ENCODE data around the gene LHX4.

The LHX4 gene

DNA sequence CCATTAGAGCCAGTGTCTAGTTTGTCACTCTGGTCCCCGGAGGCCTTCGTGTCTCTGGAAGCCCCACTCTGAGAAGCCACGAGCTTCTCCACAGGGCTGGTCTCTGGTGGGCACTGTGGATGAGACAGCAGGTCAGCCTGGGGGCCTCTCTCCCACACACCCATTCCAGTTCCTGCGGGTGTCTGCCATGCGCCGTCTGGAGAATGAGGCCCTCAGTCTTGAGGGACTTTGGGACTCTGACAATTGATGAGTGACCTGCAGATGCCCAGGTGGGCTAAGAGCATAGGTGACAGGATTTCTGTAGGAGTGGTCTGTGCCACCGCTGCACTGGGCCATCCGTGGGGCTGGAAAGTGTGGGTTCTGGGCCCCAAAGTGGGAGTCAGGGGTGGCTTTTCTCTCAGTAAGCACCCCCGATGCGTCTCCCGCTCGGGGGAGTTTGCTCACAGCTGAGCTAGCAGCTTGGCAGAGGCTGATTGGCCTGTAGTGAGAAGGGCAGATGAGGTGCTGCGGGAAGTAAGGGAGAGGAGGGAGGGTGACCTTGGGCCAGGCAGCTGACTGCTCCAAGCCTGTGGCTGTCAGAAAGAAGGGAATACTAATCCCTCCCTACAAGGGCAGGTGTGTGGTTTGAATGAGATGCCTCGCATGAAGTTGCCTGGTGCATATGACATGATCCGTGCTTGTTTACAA, 26.4 kb downstream of the LHX4 start:
- DNase-seq (ENCODE audit: low read depth in 2 of 3, low spot score in 1 of 3) = no peak

DNA sequence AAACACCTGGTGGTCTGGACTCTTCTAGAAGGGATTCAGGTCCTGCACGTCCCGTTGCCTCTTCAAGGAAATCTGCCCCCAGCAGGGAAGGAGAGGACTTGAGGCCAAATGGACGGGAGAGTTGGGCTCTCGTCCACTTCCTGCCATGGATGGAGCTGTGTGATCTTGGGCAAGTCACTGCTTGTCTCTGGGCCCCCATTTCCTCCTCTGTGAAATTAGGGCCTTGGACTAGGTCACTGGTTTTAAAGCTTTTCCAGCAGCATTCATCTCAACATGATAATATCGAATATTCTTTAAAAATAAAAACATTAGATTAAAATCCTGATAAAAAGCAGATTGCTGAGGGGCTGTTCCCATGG, 26.9 kb downstream of the LHX4 start:
- DNase-seq (ENCODE audit: low read depth in 2 of 3, low spot score in 1 of 3) = no peak

DNA sequence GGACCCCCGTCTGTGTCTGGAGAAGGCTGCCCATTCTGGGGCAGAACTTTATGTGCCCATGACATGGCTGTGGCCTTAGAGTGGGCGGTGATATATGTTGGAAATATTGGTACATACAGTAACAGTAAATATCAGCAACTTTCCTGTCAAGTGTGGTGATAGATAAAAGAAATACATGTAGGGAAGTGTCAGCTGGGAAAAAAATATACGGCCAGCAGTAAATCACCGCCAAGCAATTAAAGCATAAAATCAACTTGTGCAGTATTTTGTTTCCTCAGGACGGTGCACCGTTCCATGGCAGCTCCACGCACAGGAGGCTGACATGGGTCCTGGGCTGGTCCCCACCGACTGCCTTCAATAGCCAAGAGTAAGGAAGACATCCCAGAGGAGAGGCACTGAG, 27.4 kb downstream of the LHX4 start:
- no peak for DNase-seq (ENCODE audit: low read depth in 2 of 3, low spot score in 1 of 3)

DNA sequence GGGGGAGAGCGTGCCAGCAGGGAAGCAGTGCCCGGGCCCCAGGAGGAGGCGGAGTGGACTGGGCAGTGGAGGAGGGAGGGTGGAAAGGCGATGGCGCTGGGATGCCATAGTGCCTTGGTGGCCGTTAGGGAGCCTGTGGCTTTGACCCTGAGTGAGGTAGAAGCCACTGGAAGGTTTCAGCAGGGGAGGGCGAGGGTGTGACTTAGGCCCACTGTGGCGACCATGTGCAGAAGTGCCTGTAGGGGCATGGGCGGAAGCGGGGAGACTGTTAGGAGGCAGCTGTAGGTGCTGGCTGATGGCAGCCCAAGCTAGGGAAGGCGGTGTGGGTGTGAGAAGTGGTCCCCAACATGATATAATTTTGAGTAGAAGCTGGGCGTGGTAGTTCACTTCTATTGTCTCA, 28.2 kb downstream of the LHX4 start:
- no peak for DNase-seq (ENCODE audit: low read depth in 2 of 3, low spot score in 1 of 3)

DNA sequence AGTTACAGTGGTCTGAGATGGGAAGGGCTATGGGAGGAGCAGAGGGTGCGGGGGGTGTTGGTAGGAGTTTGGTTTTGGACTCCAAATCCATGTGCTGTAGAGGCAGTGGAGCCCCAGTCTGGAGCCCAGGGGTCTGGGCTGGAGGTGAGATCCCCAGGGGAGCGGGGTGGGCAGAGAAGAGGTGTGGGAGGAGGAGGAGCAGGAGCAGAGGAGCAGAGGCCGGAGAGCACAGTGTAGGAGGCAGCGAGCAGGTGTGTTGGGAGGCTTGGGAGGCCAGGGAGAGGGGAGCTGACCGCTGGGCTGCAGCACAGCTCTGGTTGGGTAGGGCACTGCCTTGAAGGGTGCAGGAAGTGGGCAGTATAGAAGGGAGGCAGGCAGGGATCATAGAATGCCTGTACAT, 28.9 kb downstream of the LHX4 start:
- DNase-seq (ENCODE audit: low read depth in 2 of 3, low spot score in 1 of 3) = no peak

DNA sequence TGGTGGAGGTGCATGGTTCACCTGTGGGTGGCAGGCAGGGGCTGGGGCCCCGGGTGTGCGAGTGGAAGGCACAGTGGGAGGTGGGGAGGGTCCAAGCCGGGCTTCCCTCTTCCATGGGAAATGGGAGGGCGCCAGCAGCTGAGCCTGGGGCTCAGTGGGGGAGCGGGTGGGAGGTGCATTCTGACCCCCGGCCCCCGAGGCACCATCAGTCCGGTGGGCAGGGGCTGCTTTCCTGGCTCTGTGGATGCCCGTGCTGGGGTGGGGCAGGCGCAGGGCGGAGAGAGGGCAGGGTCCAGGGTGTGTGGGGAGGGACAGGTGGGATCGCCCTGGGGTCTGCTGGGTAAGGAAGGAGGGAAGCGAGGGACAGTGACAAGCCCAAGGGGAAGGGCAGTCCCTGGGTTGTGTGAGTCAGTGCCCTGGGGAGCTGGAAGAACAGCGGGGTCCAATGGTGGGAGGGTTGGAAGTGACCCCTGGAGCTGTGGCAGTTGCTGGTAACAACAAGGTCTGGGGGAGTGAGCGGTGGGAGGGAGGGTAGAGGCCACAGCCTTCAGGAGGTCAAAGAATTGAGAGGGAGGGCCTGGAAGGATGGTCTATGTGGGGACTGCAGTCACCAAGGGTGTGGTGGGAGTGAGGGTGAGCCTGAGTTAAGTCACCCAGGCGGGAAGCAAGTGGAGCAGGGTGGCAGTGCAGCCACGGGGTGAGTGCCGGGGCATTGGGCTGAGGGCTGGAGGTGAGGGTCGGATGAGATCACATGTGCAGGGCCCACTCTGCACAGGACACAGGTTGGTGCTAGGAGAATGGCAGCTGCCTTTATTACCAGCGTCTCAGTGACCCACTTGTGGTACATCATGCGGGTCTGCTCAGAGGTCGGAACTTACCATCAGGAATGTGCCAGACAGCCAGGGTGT, 29.6 kb downstream of the LHX4 start:
- no peak for DNase-seq (ENCODE audit: low read depth in 2 of 3, low spot score in 1 of 3)

DNA sequence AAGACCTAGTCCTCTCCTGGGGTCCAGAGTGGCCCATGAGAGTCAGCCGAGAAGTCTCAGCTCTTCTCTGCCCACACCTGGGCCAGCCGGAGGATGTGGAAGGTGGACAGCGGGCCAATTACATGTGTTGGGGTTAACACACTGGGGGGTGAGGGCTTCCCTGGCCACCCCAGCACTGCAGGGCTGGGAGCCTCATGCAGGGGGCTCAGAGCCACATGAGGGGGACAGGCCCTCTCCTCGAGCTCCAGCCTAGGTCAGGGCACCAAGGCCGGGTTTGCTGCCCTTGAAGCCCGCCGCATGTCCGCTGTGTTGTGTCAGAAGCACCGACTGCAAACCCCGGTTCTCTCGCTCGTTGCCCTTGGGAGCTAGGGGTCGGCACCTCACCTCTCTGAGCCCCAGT, 30.5 kb downstream of the LHX4 start:
- no peak for DNase-seq (ENCODE audit: low read depth in 2 of 3, low spot score in 1 of 3)

DNA sequence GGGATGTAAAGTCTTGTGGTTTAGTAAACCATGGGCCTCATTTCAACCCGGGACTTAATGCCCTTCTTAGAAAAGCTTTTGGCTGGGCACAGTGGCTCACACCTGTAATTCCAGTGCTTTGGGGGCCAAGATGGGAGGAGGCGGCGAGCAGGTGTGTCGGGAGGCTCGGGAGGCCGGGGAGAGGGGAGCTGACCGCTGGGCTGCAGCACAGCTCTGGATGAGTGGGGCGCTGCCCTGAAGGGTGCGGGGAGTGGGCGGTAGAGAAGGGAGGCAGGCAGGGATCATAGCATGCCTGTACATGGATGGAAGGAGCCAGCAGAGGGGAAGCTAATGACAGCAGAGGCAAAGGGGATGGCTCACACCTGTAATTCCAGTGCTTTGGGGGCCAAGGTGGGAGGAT, 31.0 kb downstream of the LHX4 start:
- DNase-seq (ENCODE audit: low read depth in 2 of 3, low spot score in 1 of 3) = no peak

DNA sequence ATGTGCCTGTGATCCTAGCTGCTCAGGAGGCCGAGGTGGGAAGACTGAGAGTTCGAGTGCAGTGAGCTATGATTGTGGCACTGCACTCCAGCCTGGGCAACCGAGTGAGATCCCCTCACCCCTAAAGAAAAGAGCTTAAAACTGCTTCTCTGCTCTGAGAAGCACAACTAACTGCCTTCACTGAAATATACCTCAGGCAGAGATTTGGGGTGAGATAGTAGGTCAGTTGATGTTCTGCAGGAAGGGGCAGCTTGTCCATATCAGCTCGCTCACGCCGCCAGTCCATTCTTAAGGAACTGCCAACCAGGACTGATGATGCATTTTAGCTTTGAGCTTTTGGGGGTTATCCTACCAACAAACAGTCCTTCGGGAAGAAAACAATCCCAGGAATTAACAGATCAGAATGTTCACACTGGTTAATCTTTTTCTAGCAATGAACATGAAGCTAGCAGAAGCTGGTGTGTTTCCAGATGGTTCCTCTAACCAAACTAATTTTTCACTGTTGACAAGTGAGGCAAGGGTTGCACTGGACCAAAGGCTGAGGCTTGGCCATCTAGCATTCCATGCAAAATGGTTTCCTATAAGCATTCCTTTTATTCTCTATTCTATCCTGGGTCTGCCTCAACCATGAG, 31.6 kb downstream of the LHX4 start:
- DNase-seq (ENCODE audit: low read depth in 2 of 3, low spot score in 1 of 3) = no peak

DNA sequence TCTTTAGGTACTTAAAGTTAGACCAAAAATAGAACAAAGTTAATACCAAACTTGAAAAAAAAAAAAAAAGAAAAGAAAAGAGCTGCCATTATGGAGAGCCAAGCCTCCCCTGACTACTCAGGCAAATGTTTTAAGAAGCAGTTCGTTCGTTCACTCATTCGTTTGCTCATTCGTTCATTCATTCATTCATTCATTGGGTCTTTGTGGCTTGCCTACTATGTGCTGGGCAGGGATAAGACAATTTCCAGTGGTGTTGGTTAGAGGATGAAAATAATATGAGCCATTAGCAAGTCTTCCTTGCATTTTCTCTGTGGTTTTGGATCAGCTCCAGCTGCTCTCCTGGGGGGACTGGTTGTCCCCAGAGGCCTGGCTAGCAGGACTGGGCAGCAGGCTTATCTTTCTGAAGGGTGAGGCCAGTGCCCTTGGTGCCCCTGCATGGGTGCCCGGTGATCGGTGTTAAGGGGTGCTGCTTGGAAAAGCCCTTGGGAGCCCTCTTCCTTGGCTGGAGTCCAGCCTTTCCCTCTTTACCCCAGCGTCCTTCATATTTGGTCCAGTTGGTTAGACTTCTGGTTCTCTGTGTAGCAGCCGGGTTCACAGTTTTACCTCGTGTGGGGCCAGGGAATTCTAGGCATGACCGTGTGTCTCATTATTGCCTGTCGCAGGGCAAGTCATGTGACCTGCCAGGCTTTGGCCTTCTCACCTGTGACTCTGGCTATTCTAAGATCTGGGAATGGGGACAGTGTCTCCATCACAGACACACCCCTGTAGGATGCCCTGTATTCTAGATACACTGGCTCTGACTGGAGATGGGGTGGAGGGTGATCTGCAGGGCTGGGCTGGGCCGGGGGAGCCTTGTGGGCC, 32.8 kb downstream of the LHX4 start:
- no peak for DNase-seq (ENCODE audit: low read depth in 2 of 3, low spot score in 1 of 3)

DNA sequence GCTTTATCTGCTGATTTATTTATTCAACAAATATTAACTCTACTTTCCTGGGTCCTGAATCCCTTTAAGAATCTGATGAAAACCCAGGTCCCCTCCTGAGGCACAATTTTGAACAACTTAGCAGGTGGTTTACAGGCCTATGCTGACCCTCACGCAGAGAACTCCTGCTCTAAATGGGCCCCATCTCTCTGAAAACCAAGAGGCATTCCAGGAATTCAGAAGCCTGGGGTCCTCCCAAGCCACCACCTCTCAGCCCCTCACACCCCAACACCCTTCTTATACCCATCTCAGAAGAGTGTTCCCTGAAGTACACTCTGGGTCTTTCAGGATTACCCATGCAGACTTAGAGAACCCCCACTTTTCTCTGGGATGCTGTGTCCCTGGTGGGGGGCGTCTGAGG, 34.5 kb downstream of the LHX4 start:
- DNase-seq (ENCODE audit: low read depth in 2 of 3, low spot score in 1 of 3) = no peak

DNA sequence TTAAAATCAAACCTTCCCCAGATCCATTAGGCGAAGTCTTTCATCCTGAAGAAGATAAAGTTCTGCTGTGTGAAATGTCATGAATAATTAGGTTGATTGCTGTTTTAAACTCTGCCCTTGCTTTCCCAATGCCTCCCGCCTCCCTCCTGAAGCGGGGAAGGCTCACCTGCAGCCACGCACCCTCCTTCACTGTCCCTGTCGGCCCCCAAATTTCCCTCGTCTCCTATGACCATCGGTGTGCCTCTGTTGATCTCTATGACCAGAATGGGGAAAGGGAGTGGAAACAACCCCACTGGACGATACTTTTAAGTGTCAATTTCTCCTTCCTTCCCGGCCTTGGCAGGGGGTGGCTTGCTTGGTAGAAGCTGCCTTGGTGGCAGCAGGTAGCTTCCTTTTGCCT, 35.1 kb downstream of the LHX4 start:
- no peak for DNase-seq (ENCODE audit: low read depth in 2 of 3, low spot score in 1 of 3)

DNA sequence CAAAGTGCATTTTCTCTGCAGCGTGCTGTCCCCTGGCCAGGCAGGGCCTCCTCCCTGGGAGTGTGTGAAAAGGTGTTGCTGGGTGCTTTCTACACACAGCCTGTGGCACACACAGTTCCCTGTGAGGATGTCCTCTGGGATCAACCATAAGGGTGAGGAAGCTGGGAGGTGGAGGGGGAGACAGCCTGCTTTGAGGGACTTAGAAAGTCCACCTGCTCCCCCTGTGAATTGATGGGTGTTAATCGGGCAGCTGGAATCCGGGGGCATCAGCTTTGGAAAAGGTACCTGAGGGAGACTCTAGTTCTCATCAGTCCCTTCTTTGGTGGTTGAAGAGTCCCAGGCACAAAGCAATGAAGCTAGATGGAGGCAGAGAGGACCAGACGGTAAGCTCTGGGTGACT, 35.8 kb downstream of the LHX4 start:
- no peak for DNase-seq (ENCODE audit: low read depth in 2 of 3, low spot score in 1 of 3)

DNA sequence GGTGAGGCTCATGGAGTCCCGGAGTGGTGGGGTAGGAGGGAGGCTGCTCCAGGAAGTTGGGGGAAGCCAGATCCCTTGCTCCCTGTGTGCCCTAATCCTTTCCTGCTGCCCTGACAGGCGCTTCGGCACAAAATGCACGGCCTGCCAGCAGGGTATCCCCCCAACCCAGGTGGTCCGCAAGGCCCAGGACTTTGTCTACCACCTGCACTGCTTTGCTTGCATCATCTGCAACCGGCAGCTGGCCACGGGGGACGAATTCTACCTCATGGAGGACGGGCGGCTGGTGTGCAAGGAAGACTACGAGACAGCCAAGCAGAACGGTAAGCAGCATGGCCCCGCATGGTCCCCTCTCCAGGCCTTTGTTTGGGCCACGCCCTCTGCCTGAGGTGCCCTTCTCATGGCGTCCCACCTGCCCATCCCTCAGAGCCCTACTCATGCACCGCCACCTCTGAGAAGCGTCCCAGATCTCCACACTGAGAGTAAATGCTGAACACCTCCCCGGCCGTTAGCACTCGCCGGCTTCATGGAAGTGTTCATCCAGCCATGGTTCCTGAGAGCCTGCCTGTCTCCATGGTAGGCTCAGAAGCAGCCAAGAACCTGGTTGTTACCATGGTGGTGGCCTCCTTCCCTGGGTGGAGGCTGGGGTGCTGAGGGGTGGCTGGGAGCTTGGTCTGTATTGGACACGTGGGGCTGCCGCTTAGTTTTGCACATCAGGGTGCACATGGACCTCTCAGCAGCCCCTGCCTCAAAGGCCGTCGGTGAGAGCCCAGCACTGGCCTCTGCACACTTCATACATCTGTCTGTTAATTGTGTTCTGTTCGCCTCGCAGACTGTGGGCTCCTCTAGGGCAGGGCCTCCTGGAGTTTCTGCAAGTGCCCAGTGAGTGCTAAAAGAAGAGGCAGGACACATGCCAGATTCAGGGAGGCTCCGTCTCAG, 36.5 kb downstream of the LHX4 start:
- no peak for DNase-seq (ENCODE audit: low read depth in 2 of 3, low spot score in 1 of 3)

DNA sequence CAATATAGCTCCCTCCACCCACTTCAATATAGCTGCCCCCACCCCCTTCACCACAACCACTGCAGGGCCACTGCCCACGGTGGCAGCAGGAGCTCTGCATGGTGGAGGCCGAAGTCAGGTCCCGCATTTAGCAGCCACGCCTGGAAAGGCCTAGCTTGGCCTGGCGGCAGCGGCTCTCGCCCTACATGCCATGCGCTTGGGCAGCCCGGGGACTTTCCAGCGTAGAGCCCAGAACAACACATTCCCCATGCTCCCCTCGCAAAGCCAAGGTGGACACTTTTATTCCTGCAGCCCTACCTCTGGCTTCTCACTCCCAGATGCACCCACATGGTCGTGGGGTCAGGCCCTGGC, 37.1 kb downstream of the LHX4 start:
- DNase-seq (ENCODE audit: low read depth in 2 of 3, low spot score in 1 of 3) = no peak

DNA sequence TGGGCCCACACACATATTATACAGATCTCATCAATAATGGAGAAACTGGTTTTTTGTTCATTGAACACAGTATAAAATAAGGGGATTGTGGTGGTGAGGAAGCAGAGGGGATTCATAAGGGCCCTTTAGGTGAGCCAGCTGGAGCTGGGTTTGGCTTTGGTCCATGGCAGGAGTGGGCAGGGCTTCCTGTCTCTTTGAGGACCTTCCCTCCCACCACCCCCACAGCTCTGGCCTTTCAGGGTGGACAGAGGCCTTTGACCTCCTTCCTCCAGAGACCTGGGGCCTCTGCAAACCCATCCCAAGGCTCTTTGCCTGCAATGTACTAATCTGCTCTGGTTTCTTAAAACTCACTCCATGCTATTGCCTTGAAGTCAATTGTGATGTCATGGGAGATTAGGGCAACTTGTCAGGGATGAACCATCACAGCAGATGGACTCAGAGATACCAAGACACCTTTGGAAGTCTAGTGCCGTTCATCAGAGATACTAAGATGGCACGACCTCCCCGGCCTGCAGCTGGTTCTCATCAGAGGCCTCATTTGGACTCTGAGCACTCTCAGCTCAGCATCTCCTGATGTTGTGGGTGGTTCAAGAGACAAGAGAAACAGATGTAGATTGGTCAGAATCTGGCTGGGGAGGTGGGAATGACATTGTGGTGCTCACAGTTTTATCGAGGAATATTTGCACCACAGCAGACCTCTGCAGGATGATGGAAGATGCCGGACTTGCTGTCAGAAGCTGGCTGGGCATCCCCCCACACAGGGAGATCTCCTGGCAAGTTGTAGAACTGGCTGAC, 37.9 kb downstream of the LHX4 start:
- DNase-seq (ENCODE audit: low read depth in 2 of 3, low spot score in 1 of 3) = no peak

DNA sequence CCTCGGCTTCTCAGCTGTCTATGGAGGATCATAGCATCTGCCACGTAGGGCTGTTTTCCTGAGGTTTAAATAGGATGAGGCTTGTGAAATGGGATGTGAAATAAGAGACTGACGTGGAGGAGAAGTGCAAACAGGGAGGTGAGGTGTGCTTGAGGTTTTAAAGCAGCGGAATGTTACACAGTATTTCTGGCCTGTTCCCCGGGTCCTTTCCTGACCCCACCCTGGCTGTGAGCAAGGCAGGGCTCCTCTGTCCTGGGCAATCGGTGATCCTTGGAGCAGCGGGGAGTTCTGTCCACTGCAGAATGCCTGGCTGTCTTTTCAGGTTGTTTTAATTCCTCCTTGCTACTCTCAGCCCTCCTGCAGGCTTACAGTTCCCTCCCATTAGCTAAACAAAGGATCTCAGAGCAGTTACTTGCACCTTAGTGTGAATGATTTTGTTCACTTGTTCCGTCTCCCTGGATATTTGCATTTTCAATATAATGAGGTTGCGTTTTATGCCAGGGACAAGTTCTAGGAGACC, 38.6 kb downstream of the LHX4 start:
- DNase-seq (ENCODE audit: low read depth in 2 of 3, low spot score in 1 of 3) = no peak

DNA sequence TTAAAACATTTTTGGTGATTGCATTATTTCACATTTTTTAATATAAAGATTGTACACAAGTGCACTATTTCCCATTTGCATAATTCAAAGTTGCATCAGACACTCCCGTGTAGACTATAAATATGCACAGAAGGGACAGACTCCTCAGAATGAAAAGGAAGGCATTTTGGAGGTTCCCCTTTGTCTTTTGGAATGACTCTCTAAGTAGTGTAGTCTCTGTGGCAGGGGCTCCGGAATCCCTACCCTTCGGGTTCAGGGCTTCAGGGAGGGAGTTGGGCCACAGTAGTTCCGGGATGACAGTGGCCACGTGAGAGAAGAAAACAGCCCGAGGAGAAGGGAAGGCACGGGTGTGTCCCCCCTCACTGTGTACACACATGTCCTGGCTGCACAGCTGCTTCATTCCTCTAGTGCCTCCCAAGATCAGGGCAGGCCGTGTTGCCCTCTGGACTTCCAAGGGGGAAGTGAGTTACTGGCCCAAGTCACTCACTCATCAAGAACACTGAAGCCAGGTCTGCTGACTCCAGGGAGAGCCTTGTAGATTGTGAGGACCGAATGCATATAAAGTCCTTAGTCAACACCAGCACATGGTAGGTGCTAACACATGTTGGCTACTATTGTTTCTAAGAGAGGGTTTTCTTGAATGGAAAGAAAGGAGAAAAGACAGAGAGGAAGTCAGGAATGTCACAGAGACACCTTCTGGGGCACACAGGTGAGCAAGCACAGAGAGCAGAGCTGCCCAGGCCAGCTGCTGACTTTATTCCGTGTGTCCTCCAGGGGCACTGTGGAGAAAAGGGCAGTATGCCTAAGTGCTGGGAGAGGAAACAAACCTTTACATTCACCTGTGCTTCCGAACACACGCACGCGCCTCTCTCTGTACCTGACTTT, 39.8 kb downstream of the LHX4 start:
- no peak for DNase-seq (ENCODE audit: low read depth in 2 of 3, low spot score in 1 of 3)
